A673 (cell line): Measurements from ENCODE around the gene PHF10. TPM values are rescaled to one million over a fixed set of nuclear protein-coding genes. Genes with fewer than 3 reads are reported as not detected.
A peak's percentile ranks its signal among the peaks of the same experiment; 100 is the strongest.

Experiments used
- BruUV-seq: library from RNA; stranded (reverse); fragments of 400-500 nt; replicated peaks from 2 replicates; lab custom pipeline; 2021; lab: Mats Ljungman, UMichigan
- CTCF ChIA-PET: fragments of 300-600 bp; sonication (Branson Sonifier 250); formaldehyde crosslinking; loops from one replicate; lab custom pipeline; 2022; ENCODE audit warnings: antibody characterized with exemption; lab: Charles Lee
- POLR2A ChIA-PET: fragments of 300-600 bp; sonication (Branson Sonifier 250); formaldehyde crosslinking; loops from one replicate; lab custom pipeline; 2022; ENCODE audit warnings: antibody characterized with exemption; ENCODE audit not compliant: low non-redundant PET; lab: Charles Lee
- DNase-seq: peaks from one replicate; pipeline ENCODE4 v3.0.0-alpha.2; 2015; ENCODE audit warnings: low spot score
- H3K27ac ChIP-seq: fragments of 200-600 bp; sonication (generic); 2 replicates; pipeline ENCODE4 v1.5.1; 2016; ENCODE audit warnings: mixed run types, low read depth, mild to moderate bottlenecking, mixed read lengths, antibody characterized with exemption, low read length; ENCODE audit not compliant: poor library complexity, severe bottlenecking
- H3K27me3 ChIP-seq: fragments of 200-600 bp; sonication (generic); replicated peaks from 2 replicates; pipeline ENCODE4 v1.6.1; 2017; ENCODE audit warnings: mixed run types, low read depth, mild to moderate bottlenecking, mixed read lengths, antibody characterized with exemption, low read length; ENCODE audit not compliant: insufficient read depth, poor library complexity
- H3K36me3 ChIP-seq: fragments of 200-600 bp; sonication (generic); 2 replicates; pipeline ENCODE4 v1.6.1; 2016; ENCODE audit warnings: mixed run types, mild to moderate bottlenecking, mixed read lengths, antibody characterized with exemption, low read length; ENCODE audit not compliant: insufficient read depth, poor library complexity, severe bottlenecking
- H3K4me1 ChIP-seq: fragments of 200-600 bp; sonication (generic); 2 replicates; pipeline ENCODE4 v1.6.1; 2017; ENCODE audit warnings: mixed run types, mild to moderate bottlenecking, mixed read lengths, antibody characterized with exemption, low read length; ENCODE audit not compliant: insufficient read depth, poor library complexity, severe bottlenecking
- H3K4me3 ChIP-seq: fragments of 200-600 bp; sonication (generic); 2 replicates; pipeline ENCODE4 v1.5.1; 2016; ENCODE audit warnings: low read depth, mixed run types, mild to moderate bottlenecking, mixed read lengths, low read length; ENCODE audit not compliant: poor library complexity, severe bottlenecking
- H3K9me3 ChIP-seq: fragments of 200-600 bp; sonication (generic); 2 replicates; pipeline ENCODE4 v1.6.1; 2016; ENCODE audit warnings: mixed run types, low read depth, mild to moderate bottlenecking, mixed read lengths, antibody characterized with exemption, low read length; ENCODE audit not compliant: poor library complexity, severe bottlenecking
- CTCF ChIP-seq: fragments of 300-800, 200-600 bp; sonication (generic); conservative IDR thresholded peaks from 2 replicates; pipeline ENCODE4 v1.5.1; 2017; ENCODE audit warnings: low read depth, mild to moderate bottlenecking, antibody characterized with exemption, low read length, moderate library complexity, mixed read lengths
- EZH2 ChIP-seq: fragments of 200-600 bp; sonication (generic); IDR thresholded peaks from 2 replicates; pipeline ENCODE4 v1.6.1; 2017; ENCODE audit warnings: borderline replicate concordance, low read depth, mild to moderate bottlenecking, mixed read lengths, antibody characterized with exemption, low read length; ENCODE audit not compliant: poor library complexity, severe bottlenecking
- intact Hi-C: fragments of 100-400 bp; cut with micrococcal nuclease; formaldehyde crosslinking; loops from one replicate; pipeline ENCODE4 v1.10.0; 2022; ENCODE audit not compliant: unreplicated experiment
- total RNA-seq: library from RNA; stranded (reverse); gene quantifications from 2 replicates; pipeline ENCODE4 v1.2.3, GENCODE V29; 2021

The PHF10 gene
- total RNA-seq, 1 experiment from 2014 or later: 61.4 TPM

GRCh38 chr6:169654598-169655391, 69.5 kb downstream of the PHF10 start:
- TF ChIP-seq CTCF (peak; percentile 27; the same call in 1 of the 2 replicates), EZH2 (no peak)
- no peaks in the 10 kb centered on the region for H3K27me3 ChIP-seq
- ChIA-PET POLR2A (no interaction called here), CTCF (interaction anchor here (0.5 kb wide), 1 partner anchor 1631 kb away, joined by 5 read pairs; no protein-coding TSS in a partner anchor)
- H3K36me3 ChIP-seq: peaks cover 4% of the 10 kb centered on the region
- H3K4me3 ChIP-seq: peak overlapping the region; percentile 46
- no peaks in the 10 kb centered on the region for H3K4me1 ChIP-seq
- H3K27ac ChIP-seq: peak overlapping the region; percentile 42
- peak; percentile 76 for DNase-seq
- no TSS peak for BruUV-seq
- H3K9me3 ChIP-seq: no peaks in the 10 kb centered on the region
- intact Hi-C loops: loop anchor here (10.0 kb wide), 1 partner anchor 760 kb away; no protein-coding TSS in a partner anchor

Other genes with a start within 250 kb of the PHF10 start
- 77.3 and 89.1 TPM in 2 replicates for gene WDR27, start 22.5 kb downstream of the PHF10 start, total RNA-seq
- 23.2 and 25.9 TPM in 2 replicates for gene C6orf120, start 22.4 kb downstream of the PHF10 start, total RNA-seq
- gene DYNLT2, start 27.1 kb upstream of the PHF10 start, total RNA-seq: 2.4 TPM in 2 replicates
- 19.6 and 23.2 TPM in 2 replicates for gene ERMARD, start 27.1 kb upstream of the PHF10 start, total RNA-seq